MM.1S (cell line): ENCODE data around the gene STON2.
"Not testable (repeated sequence)": the region's sequence is repeated elsewhere in the genome, so short reads cannot be mapped to it uniquely, and the experiment has no call there.

Experiments used
- DNase-seq: peaks from one replicate; pipeline ENCODE4 v3.0.0-alpha.2; 2015
- H2AFZ ChIP-seq: fragments of 300-600 bp; sonication (generic); 2 replicates; pipeline ENCODE4 v1.6.0; 2016; ENCODE audit warnings: antibody characterized with exemption, low read length
- H3F3A ChIP-seq: fragments of 300-600 bp; sonication (generic); 2 replicates; pipeline ENCODE4 v1.6.1; 2016; ENCODE audit warnings: mild to moderate bottlenecking, antibody characterized with exemption, low read length, moderate library complexity, mixed read lengths; ENCODE audit not compliant: insufficient read depth
- H3K27ac ChIP-seq: fragments of 300-600 bp; sonication (generic); 2 replicates; pipeline ENCODE4 v1.5.1; 2016; ENCODE audit warnings: mild to moderate bottlenecking, low read length
- H3K27me3 ChIP-seq: fragments of 300-600 bp; sonication (generic); replicated peaks from 2 replicates; pipeline ENCODE4 v1.6.0; 2016; ENCODE audit warnings: low read length; ENCODE audit not compliant: insufficient read depth
- H3K36me3 ChIP-seq: fragments of 300-600 bp; sonication (generic); replicated peaks from 2 replicates; pipeline ENCODE4 v1.6.1; 2016; ENCODE audit warnings: mild to moderate bottlenecking, low read length, mixed read lengths; ENCODE audit not compliant: insufficient read depth
- H3K4me1 ChIP-seq: fragments of 300-600 bp; sonication (generic); 2 replicates; pipeline ENCODE4 v1.6.1; 2016; ENCODE audit warnings: low read length, mixed read lengths
- H3K4me2 ChIP-seq: fragments of 300-600 bp; sonication (generic); 2 replicates; pipeline ENCODE4 v1.6.0; 2016; ENCODE audit warnings: low read depth, low read length
- H3K4me3 ChIP-seq: fragments of 300-600 bp; sonication (generic); 2 replicates; pipeline ENCODE4 v1.5.1; 2016; ENCODE audit warnings: low read length, mixed read lengths
- H3K79me2 ChIP-seq: fragments of 300-600 bp; sonication (generic); 2 replicates; pipeline ENCODE4 v1.6.1; 2016; ENCODE audit warnings: mixed run types, low read length, mixed read lengths
- H3K9ac ChIP-seq: fragments of 300-600 bp; sonication (generic); 2 replicates; pipeline ENCODE4 v1.6.1; 2016; ENCODE audit warnings: low read length, mixed read lengths
- H3K9me2 ChIP-seq: fragments of 300-600 bp; sonication (generic); replicated peaks from 2 replicates; pipeline ENCODE4 v1.6.1; 2016; ENCODE audit warnings: mild to moderate bottlenecking, low read length, mixed read lengths; ENCODE audit not compliant: insufficient read depth
- H3K9me3 ChIP-seq: fragments of 300-600 bp; sonication (generic); replicated peaks from 2 replicates; pipeline ENCODE4 v1.6.1; 2016; ENCODE audit warnings: mild to moderate bottlenecking, low read length, mixed read lengths; ENCODE audit not compliant: insufficient read depth
- H4K20me1 ChIP-seq: fragments of 300-600 bp; sonication (generic); 2 replicates; pipeline ENCODE4 v1.6.1; 2016; ENCODE audit warnings: mild to moderate bottlenecking, low read length, moderate library complexity, mixed read lengths; ENCODE audit not compliant: insufficient read depth
- EZH2 ChIP-seq: fragments of 300-600 bp; sonication (generic); optimal IDR thresholded peaks from 2 replicates; pipeline ENCODE3; 2017; ENCODE audit warnings: low read depth, mild to moderate bottlenecking, antibody characterized with exemption, low read length, mixed read lengths
- EZH2phosphoT487 ChIP-seq: fragments of 300-600 bp; sonication (generic); IDR thresholded peaks from 2 replicates; pipeline ENCODE4 v1.6.1; 2018; ENCODE audit warnings: antibody characterized with exemption, low read length
- TF ChIP-seq, protein P1 (sequence below): fragments of 300-600 bp; sonication (generic); IDR thresholded peaks from 2 replicates; pipeline ENCODE4 v1.5.1; 2016; ENCODE audit warnings: antibody characterized with exemption, low read length, mixed read lengths

Gene STON2

DNA sequence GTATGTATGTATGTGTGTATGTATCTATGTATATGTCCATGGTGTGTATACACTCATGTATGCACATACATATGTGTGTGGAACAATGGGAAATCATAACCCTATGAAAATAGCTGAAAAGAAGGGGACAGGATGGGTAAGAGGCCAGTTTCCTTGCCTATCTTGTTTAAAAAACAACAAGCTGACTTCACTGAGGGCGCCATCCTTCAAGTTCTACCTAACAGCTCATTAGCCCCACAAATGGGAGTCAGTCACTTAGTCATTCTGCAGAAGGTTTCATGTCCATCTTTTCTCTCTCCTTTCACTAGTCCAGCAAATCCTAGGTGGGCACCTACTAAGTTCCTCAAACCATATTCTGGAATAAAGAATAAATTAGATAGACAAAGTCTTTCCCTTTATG is 14.7 kb downstream of the STON2 start:
- Histone ChIP-seq H3K27ac (no peak overlapping the region), H3K9ac (no peak overlapping the region), H4K20me1 (no peaks in the 10 kb centered on the region), H2AFZ (no peak overlapping the region), H3K4me1 (peaks cover 8% of the 10 kb centered on the region), H3K79me2 (no peaks in the 10 kb centered on the region; the same call in 1 of the 2 replicates), H3K9me3 (no peaks in the 10 kb centered on the region), H3K4me2 (no peak overlapping the region), H3K4me3 (no peak overlapping the region), H3K27me3 (no peaks in the 10 kb centered on the region), H3K9me2 (no peaks in the 10 kb centered on the region), H3F3A (peaks cover 2% of the 10 kb centered on the region; the same call in 1 of the 2 replicates), H3K36me3 (no peaks in the 10 kb centered on the region)
- TF ChIP-seq EZH2phosphoT487 (no peak), EZH2 (no peak)
- TF ChIP-seq, protein P1, sequence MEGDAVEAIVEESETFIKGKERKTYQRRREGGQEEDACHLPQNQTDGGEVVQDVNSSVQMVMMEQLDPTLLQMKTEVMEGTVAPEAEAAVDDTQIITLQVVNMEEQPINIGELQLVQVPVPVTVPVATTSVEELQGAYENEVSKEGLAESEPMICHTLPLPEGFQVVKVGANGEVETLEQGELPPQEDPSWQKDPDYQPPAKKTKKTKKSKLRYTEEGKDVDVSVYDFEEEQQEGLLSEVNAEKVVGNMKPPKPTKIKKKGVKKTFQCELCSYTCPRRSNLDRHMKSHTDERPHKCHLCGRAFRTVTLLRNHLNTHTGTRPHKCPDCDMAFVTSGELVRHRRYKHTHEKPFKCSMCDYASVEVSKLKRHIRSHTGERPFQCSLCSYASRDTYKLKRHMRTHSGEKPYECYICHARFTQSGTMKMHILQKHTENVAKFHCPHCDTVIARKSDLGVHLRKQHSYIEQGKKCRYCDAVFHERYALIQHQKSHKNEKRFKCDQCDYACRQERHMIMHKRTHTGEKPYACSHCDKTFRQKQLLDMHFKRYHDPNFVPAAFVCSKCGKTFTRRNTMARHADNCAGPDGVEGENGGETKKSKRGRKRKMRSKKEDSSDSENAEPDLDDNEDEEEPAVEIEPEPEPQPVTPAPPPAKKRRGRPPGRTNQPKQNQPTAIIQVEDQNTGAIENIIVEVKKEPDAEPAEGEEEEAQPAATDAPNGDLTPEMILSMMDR: no peak
- no peak for DNase-seq

DNA sequence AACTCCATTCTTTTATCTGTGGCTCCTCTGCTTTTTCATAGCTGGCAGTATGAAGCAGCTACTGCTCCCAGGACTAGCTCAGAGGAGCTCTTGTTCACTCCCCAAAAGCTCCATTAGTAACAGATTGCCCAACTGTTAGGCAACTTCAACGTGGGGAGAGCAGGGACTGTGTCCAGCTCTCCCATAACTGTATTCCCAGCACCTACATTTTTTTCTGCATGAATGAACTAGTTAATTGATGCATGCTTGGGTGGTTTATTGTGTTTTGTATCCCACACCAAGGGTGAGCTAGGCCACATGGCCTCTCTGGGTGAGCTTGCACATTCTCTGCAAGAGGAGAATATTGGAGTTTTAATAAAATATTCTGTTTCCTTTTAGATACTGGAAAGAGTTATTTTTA is 15.2 kb downstream of the STON2 start:
- Histone ChIP-seq H3F3A (no peaks in the 10 kb centered on the region), H3K9me2 (no peaks in the 10 kb centered on the region), H3K36me3 (no peaks in the 10 kb centered on the region), H3K4me2 (no peak overlapping the region), H3K4me3 (no peak overlapping the region), H3K27ac (no peak overlapping the region), H3K79me2 (no peaks in the 10 kb centered on the region; the same call in 1 of the 2 replicates), H2AFZ (no peak overlapping the region), H4K20me1 (no peaks in the 10 kb centered on the region), H3K4me1 (peaks cover 4% of the 10 kb centered on the region; the same call in 1 of the 2 replicates), H3K9me3 (no peaks in the 10 kb centered on the region), H3K9ac (no peak overlapping the region), H3K27me3 (no peaks in the 10 kb centered on the region)
- TF ChIP-seq, protein P1: no peak
- TF ChIP-seq EZH2phosphoT487: no peak
- TF ChIP-seq EZH2: no peak
- DNase-seq: no peak

DNA sequence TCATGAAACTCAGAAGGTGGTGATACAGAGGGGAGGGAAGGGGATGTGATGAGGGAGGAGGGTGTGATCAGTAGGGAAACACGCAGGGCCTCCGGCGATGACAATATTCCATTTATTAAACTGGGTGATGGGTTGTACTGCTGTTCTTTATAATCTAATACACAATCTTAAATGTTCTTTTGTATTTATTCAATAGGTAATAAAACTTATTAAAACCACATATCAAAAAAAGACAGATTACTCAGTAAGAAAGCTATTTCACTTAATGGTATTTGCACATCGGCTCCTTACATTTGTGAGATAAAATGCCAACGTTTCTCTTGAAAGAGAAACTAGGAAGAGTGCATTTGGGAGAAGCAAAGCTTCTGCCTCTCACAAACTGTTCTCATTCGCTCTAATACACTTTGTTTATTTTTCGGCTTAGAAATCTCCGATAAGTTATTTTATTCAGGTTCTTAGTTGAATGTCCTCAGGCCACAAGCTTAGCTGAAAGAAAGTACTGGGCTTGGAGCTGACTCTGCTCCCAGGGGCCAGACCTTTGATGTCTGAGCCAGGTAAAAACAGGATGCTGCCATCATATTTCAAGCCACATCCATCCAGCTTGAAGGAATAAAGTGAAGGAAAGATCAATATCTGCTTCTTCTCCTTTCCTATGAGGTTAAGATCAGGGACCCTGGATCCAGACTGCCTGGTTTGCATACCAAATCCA is 17.5 kb downstream of the STON2 start:
- Histone ChIP-seq H4K20me1 (no peaks in the 10 kb centered on the region), H3K9me2 (no peaks in the 10 kb centered on the region), H3F3A (no peaks in the 10 kb centered on the region), H3K79me2 (no peaks in the 10 kb centered on the region; the same call in 1 of the 2 replicates), H3K4me2 (no peak overlapping the region), H2AFZ (no peak overlapping the region), H3K27ac (no peak overlapping the region), H3K4me1 (peaks cover 4% of the 10 kb centered on the region; the same call in 1 of the 2 replicates), H3K36me3 (no peaks in the 10 kb centered on the region), H3K9me3 (no peaks in the 10 kb centered on the region), H3K4me3 (no peak overlapping the region), H3K27me3 (no peaks in the 10 kb centered on the region), H3K9ac (no peak overlapping the region)
- TF ChIP-seq EZH2phosphoT487 (no peak), EZH2 (no peak)
- TF ChIP-seq, protein P1: no peak
- DNase-seq: no peak

DNA sequence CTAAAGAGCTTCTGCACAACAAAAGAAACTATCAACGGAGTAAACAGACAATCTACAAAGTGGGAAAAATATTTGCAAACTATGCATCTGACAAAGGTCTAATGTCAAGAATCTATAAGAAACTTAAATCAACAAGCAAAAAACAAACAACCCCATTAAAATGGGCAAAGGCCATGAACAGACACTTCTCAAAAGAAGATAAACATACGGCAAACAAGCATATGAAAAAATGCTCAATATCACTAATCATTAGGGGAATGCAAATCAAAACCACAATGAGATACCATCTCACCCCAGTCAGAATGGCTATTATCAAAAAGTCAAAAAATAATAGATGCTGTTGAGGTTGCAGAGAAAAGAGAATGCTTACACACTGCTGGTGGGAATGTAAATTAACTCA is 20.1 kb downstream of the STON2 start:
- not testable (repeated sequence) for H3K4me3 ChIP-seq, H3K9me3 ChIP-seq, H3K27me3 ChIP-seq, H3K27ac ChIP-seq, H2AFZ ChIP-seq, H3K4me1 ChIP-seq, H3F3A ChIP-seq, H3K4me2 ChIP-seq, H3K36me3 ChIP-seq, H4K20me1 ChIP-seq, H3K9ac ChIP-seq, H3K79me2 ChIP-seq, H3K9me2 ChIP-seq, DNase-seq
